ENCODE results near the gene NRP1.

GRCh38 chr10:33229252-33229948, 105.1 kb downstream of the NRP1 start:
- TF ChIP-seq, protein P1, sequence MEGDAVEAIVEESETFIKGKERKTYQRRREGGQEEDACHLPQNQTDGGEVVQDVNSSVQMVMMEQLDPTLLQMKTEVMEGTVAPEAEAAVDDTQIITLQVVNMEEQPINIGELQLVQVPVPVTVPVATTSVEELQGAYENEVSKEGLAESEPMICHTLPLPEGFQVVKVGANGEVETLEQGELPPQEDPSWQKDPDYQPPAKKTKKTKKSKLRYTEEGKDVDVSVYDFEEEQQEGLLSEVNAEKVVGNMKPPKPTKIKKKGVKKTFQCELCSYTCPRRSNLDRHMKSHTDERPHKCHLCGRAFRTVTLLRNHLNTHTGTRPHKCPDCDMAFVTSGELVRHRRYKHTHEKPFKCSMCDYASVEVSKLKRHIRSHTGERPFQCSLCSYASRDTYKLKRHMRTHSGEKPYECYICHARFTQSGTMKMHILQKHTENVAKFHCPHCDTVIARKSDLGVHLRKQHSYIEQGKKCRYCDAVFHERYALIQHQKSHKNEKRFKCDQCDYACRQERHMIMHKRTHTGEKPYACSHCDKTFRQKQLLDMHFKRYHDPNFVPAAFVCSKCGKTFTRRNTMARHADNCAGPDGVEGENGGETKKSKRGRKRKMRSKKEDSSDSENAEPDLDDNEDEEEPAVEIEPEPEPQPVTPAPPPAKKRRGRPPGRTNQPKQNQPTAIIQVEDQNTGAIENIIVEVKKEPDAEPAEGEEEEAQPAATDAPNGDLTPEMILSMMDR (IDR thresholded peaks at IDR 0.05), result no peak
- TF ChIP-seq ATF1 (CRISPR knock-in tag; IDR thresholded peaks at IDR 0.05), result no peak
- no peak for TF ChIP-seq ZNF232 (CRISPR knock-in tag; IDR thresholded peaks at IDR 0.05)
- no peak for TF ChIP-seq FOXJ3 (CRISPR knock-in tag; IDR thresholded peaks at IDR 0.05; ENCODE audit: borderline replicate concordance)
- TF ChIP-seq, protein P2, sequence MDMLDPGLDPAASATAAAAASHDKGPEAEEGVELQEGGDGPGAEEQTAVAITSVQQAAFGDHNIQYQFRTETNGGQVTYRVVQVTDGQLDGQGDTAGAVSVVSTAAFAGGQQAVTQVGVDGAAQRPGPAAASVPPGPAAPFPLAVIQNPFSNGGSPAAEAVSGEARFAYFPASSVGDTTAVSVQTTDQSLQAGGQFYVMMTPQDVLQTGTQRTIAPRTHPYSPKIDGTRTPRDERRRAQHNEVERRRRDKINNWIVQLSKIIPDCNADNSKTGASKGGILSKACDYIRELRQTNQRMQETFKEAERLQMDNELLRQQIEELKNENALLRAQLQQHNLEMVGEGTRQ (CRISPR knock-in tag; IDR thresholded peaks at IDR 0.05), result no peak
- no peak for TF ChIP-seq FOXP4 (CRISPR knock-in tag; IDR thresholded peaks at IDR 0.05)
- TF ChIP-seq ATF6 (CRISPR knock-in tag; IDR thresholded peaks at IDR 0.05), result no peak
- TF ChIP-seq NFYB (CRISPR knock-in tag; conservative IDR thresholded peaks at IDR 0.05; ENCODE audit: low read depth), result no peak
- no peak for TF ChIP-seq PRRX2 (CRISPR knock-in tag; IDR thresholded peaks at IDR 0.05)

All from WTC11 (cell line).